ENCODE data around the gene THUMPD1. TPM values are rescaled to one million over a fixed set of nuclear protein-coding genes. Genes with fewer than 3 reads are reported as not detected.
"Not testable (repeated sequence)": the region's sequence is repeated elsewhere in the genome, so short reads cannot be mapped to it uniquely, and the experiment has no call there.

THUMPD1 gene
- total and polyA plus RNA-seq, 2 experiments from 2014 or later, result 25.4 to 42.9 TPM

GRCh38 chr16:20762404-20763123 is 20.9 kb upstream of the THUMPD1 start:
- no peak for DNase-seq
- H3K27me3 ChIP-seq (replicated peaks; ENCODE audit: insufficient read depth), result no peaks in the 10 kb centered on the region
- H3K79me2 ChIP-seq (ENCODE audit: insufficient read depth), result no peaks in the 10 kb centered on the region
- H4K20me1 ChIP-seq (ENCODE audit: insufficient read depth), result no peaks in the 10 kb centered on the region
- H3F3A ChIP-seq (ENCODE audit: insufficient read depth), result no peaks in the 10 kb centered on the region
- H2AFZ ChIP-seq, result no peak overlapping the region; the same call in 1 of the 2 replicates
- in situ Hi-C loops (cut with MboI), result no loop called here
- H3K27ac ChIP-seq, result no peak overlapping the region
- H3K9me2 ChIP-seq (ENCODE audit: insufficient read depth), result no peaks in the 10 kb centered on the region
- no peaks in the 10 kb centered on the region for H3K36me3 ChIP-seq (ENCODE audit: low read depth)
- H3K4me2 ChIP-seq (ENCODE audit: unreplicated experiment), result no peak overlapping the region
- TF ChIP-seq EZH2 (IDR thresholded peaks at IDR 0.05; ENCODE audit: insufficient read depth, poor library complexity, severe bottlenecking) (no peak), EZH2phosphoT487 (IDR thresholded peaks at IDR 0.05; ENCODE audit: insufficient read depth, low read depth) (no peak)
- H3K9ac ChIP-seq, result no peak overlapping the region
- WGBS, 2 experiments (ENCODE audit: low coverage in 1 of 2, low lambda C conversion rate in 2 of 2, missing lambda C conversion rate in 2 of 2), result 73 to 76% methylated on average over 3 of the region's 3 CpGs
- H3K9me3 ChIP-seq (ENCODE audit: low read depth), result no peaks in the 10 kb centered on the region
- no peak overlapping the region for H3K4me3 ChIP-seq
- H3K4me1 ChIP-seq (ENCODE audit: insufficient read depth), result no peaks in the 10 kb centered on the region

DNA sequence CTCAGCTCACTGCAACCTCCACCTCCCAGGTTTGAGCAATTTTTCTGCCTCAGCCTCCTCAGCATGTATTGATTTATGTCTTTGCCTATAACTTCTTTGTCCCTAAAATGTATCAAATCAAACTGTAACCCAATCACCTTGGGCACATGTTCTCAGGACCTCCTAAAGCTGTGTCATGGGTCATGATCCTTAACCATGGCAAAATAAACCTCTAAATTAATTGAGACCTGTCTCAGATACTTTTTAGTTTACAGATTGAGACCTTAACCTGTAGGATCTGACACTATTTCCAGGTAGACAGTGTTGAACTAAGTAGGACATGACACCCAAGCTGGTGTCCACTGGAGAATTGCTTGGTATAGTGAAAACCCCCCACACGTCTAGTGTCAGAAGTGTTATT is 19.6 kb upstream of the THUMPD1 start:
- DNase-seq, result no peak
- Histone ChIP-seq H3F3A (ENCODE audit: insufficient read depth) (no peaks in the 10 kb centered on the region), H3K4me3 (no peak overlapping the region), H3K4me2 (ENCODE audit: unreplicated experiment) (no peak overlapping the region), H3K9ac (no peak overlapping the region), H3K79me2 (ENCODE audit: insufficient read depth) (no peaks in the 10 kb centered on the region), H3K27ac (no peak overlapping the region), H3K9me2 (ENCODE audit: insufficient read depth) (no peaks in the 10 kb centered on the region), H3K4me1 (ENCODE audit: insufficient read depth) (no peaks in the 10 kb centered on the region), H3K9me3 (ENCODE audit: low read depth) (no peaks in the 10 kb centered on the region), H3K36me3 (ENCODE audit: low read depth) (no peaks in the 10 kb centered on the region), H4K20me1 (ENCODE audit: insufficient read depth) (no peaks in the 10 kb centered on the region), H3K27me3 (replicated peaks; ENCODE audit: insufficient read depth) (no peaks in the 10 kb centered on the region), H2AFZ (no peak overlapping the region)
- whole genome bisulfite sequencing, 2 experiments (ENCODE audit: low coverage in 1 of 2, low lambda C conversion rate in 2 of 2, missing lambda C conversion rate in 2 of 2), result 11 to 15% methylated on average over 1 of the region's 1 CpG
- TF ChIP-seq EZH2 (IDR thresholded peaks at IDR 0.05; ENCODE audit: insufficient read depth, poor library complexity, severe bottlenecking), result no peak
- no peak for TF ChIP-seq EZH2phosphoT487 (IDR thresholded peaks at IDR 0.05; ENCODE audit: insufficient read depth, low read depth)
- in situ Hi-C loops (cut with MboI), result no loop called here

GRCh38 chr16:20760346-20760745 is 18.7 kb upstream of the THUMPD1 start:
- no peak for TF ChIP-seq EZH2 (IDR thresholded peaks at IDR 0.05; ENCODE audit: insufficient read depth, poor library complexity, severe bottlenecking)
- TF ChIP-seq EZH2phosphoT487 (IDR thresholded peaks at IDR 0.05; ENCODE audit: insufficient read depth, low read depth), result no peak
- 39 to 58% methylated on average over 2 of the region's 2 CpGs for WGBS, 2 experiments (ENCODE audit: low coverage in 1 of 2, low lambda C conversion rate in 2 of 2, missing lambda C conversion rate in 2 of 2)

DNA sequence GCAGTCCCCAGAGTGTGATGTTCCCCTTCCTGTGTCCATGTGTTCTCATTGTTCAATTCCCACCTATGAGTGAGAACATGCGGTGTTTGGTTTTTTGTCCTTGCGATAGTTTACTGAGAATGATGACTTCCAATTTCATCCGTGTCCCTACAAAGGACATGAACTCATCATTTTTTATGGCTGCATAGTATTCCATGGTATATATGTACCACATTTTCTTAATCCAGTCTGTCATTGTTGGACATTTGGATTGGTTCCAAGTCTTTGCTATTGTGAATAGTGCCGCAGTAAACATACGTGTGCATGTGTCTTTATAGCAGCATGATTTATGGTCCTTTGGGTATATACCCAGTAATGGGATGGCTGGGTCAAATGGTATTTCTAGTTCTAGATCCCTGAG is 14.2 kb upstream of the THUMPD1 start:
- H3K36me3 ChIP-seq (ENCODE audit: low read depth); DNase-seq; H3K4me2 ChIP-seq (ENCODE audit: unreplicated experiment); H3K79me2 ChIP-seq (ENCODE audit: insufficient read depth); H3F3A ChIP-seq (ENCODE audit: insufficient read depth); H3K4me1 ChIP-seq (ENCODE audit: insufficient read depth); H3K9me2 ChIP-seq (ENCODE audit: insufficient read depth); H3K9me3 ChIP-seq (ENCODE audit: low read depth); H3K9ac ChIP-seq; H4K20me1 ChIP-seq (ENCODE audit: insufficient read depth); H3K27ac ChIP-seq; in situ Hi-C loops (cut with MboI); H3K27me3 ChIP-seq (replicated peaks; ENCODE audit: insufficient read depth); H3K4me3 ChIP-seq; H2AFZ ChIP-seq: not testable (repeated sequence)
- WGBS, 2 experiments (ENCODE audit: low coverage in 1 of 2, low lambda C conversion rate in 2 of 2, missing lambda C conversion rate in 2 of 2), result 62 to 67% methylated on average over 5 of the region's 5 CpGs

More at GRCh38 chr16:20760346-20760745, 18.7 kb upstream of the THUMPD1 start:
- Histone ChIP-seq H3K4me3 (no peak overlapping the region), H4K20me1 (ENCODE audit: insufficient read depth) (no peaks in the 10 kb centered on the region), H3K27me3 (replicated peaks; ENCODE audit: insufficient read depth) (no peaks in the 10 kb centered on the region), H3F3A (ENCODE audit: insufficient read depth) (no peaks in the 10 kb centered on the region), H3K9me3 (ENCODE audit: low read depth) (no peaks in the 10 kb centered on the region), H3K79me2 (ENCODE audit: insufficient read depth) (no peaks in the 10 kb centered on the region), H3K4me2 (ENCODE audit: unreplicated experiment) (no peak overlapping the region), H3K36me3 (ENCODE audit: low read depth) (no peaks in the 10 kb centered on the region), H3K4me1 (ENCODE audit: insufficient read depth) (no peaks in the 10 kb centered on the region), H3K9ac (no peak overlapping the region), H3K27ac (no peak overlapping the region), H2AFZ (no peak overlapping the region), H3K9me2 (ENCODE audit: insufficient read depth) (no peaks in the 10 kb centered on the region)
- in situ Hi-C loops (cut with MboI), result no loop called here
- DNase-seq, result no peak

- in situ Hi-C loops (cut with MboI), result no loop called here
- TF ChIP-seq EZH2 (IDR thresholded peaks at IDR 0.05; ENCODE audit: insufficient read depth, poor library complexity, severe bottlenecking), result no peak
- TF ChIP-seq EZH2phosphoT487 (IDR thresholded peaks at IDR 0.05; ENCODE audit: insufficient read depth, low read depth), result no peak
- 25 to 36% methylated on average over 1 of the region's 1 CpG for WGBS, 2 experiments (ENCODE audit: low coverage in 1 of 2, low lambda C conversion rate in 2 of 2, missing lambda C conversion rate in 2 of 2)
Observed at GRCh38 chr16:20755238-20755637, 13.6 kb upstream of the THUMPD1 start.

More at GRCh38 chr16:20755238-20755637, 13.6 kb upstream of the THUMPD1 start:
- no peaks in the 10 kb centered on the region for H3K9me2 ChIP-seq (ENCODE audit: insufficient read depth)
- no peak overlapping the region for H3K9ac ChIP-seq
- no peak overlapping the region for H3K27ac ChIP-seq
- no peaks in the 10 kb centered on the region for H3K36me3 ChIP-seq (ENCODE audit: low read depth)
- no peaks in the 10 kb centered on the region for H3K79me2 ChIP-seq (ENCODE audit: insufficient read depth)
- H3K4me2 ChIP-seq (ENCODE audit: unreplicated experiment), result no peak overlapping the region
- no peaks in the 10 kb centered on the region for H3F3A ChIP-seq (ENCODE audit: insufficient read depth)
- H4K20me1 ChIP-seq (ENCODE audit: insufficient read depth), result no peaks in the 10 kb centered on the region
- H3K9me3 ChIP-seq (ENCODE audit: low read depth), result no peaks in the 10 kb centered on the region
- no peaks in the 10 kb centered on the region for H3K4me1 ChIP-seq (ENCODE audit: insufficient read depth)
- H2AFZ ChIP-seq, result no peak overlapping the region
- no peaks in the 10 kb centered on the region for H3K27me3 ChIP-seq (replicated peaks; ENCODE audit: insufficient read depth)
- no peak for DNase-seq
- no peak overlapping the region for H3K4me3 ChIP-seq
